ENCODE measurements around the gene KRT10.
"Not testable (repeated sequence)": the region's sequence is repeated elsewhere in the genome, so short reads cannot be mapped to it uniquely, and the experiment has no call there.

The KRT10 gene

GRCh38 chr17:40822132-40822812 lies at the start of gene KRT10:
TSS of gene KRT10 (minus strand) at chr17:40822614. CDS start at chr17:40822585, 29 bp downstream.
- peaks cover 0 to 4% of the 10 kb centered on the region in 2 donors for H3K4me1 ChIP-seq (ENCODE audit: control insufficient read depth in 2 of 2, insufficient read depth in 2 of 2, low read length in 2 of 2)
- no peaks in the 10 kb centered on the region for H3K27me3 ChIP-seq (ENCODE audit: control insufficient read depth in 2 of 2, insufficient read depth in 2 of 2, low read length in 2 of 2)
- no peaks in the 10 kb centered on the region for H3K9me3 ChIP-seq (ENCODE audit: control insufficient read depth in 2 of 2, low read length in 2 of 2)
- H3K27ac ChIP-seq (ENCODE audit: low read depth in 2 of 2, low read length in 2 of 2) = no peak within 1 kb of the TSS
- peaks cover 0 to 2% of the 10 kb centered on the region in 2 donors for H3K36me3 ChIP-seq (ENCODE audit: control insufficient read depth in 2 of 2, insufficient read depth in 2 of 2, low read length in 2 of 2)
- no peak within 1 kb of the TSS for H3K4me3 ChIP-seq (ENCODE audit: low read length in 2 of 2)
- H3K9ac ChIP-seq (ENCODE audit: low read depth in 1 of 2, low read length in 2 of 2) = no peak within 1 kb of the TSS

- Histone ChIP-seq H3K36me3 (ENCODE audit: control insufficient read depth in 2 of 2, insufficient read depth in 2 of 2, low read length in 2 of 2) (no peaks in the 10 kb centered on the region), H3K4me1 (ENCODE audit: control insufficient read depth in 2 of 2, insufficient read depth in 2 of 2, low read length in 2 of 2) (no peaks in the 10 kb centered on the region), H3K9me3 (ENCODE audit: control insufficient read depth in 2 of 2, low read length in 2 of 2) (no peaks in the 10 kb centered on the region), H3K27me3 (ENCODE audit: control insufficient read depth in 2 of 2, insufficient read depth in 2 of 2, low read length in 2 of 2) (no peaks in the 10 kb centered on the region), H3K4me3 (ENCODE audit: low read length in 2 of 2) (no peak overlapping the region), H3K27ac (ENCODE audit: low read depth in 2 of 2, low read length in 2 of 2) (no peak overlapping the region), H3K9ac (ENCODE audit: low read depth in 1 of 2, low read length in 2 of 2) (no peak overlapping the region)
Measured at GRCh38 chr17:40871316-40871715, 48.9 kb upstream of the KRT10 start.

GRCh38 chr17:40870136-40870535 lies 47.7 kb upstream of the KRT10 start:
- Histone ChIP-seq H3K4me1 (ENCODE audit: control insufficient read depth in 2 of 2, insufficient read depth in 2 of 2, low read length in 2 of 2) (no peaks in the 10 kb centered on the region), H3K27me3 (ENCODE audit: control insufficient read depth in 2 of 2, insufficient read depth in 2 of 2, low read length in 2 of 2) (no peaks in the 10 kb centered on the region), H3K27ac (ENCODE audit: low read depth in 2 of 2, low read length in 2 of 2) (no peak overlapping the region), H3K9ac (ENCODE audit: low read depth in 1 of 2, low read length in 2 of 2) (no peak overlapping the region), H3K36me3 (ENCODE audit: control insufficient read depth in 2 of 2, insufficient read depth in 2 of 2, low read length in 2 of 2) (no peaks in the 10 kb centered on the region), H3K9me3 (ENCODE audit: control insufficient read depth in 2 of 2, low read length in 2 of 2) (no peaks in the 10 kb centered on the region), H3K4me3 (ENCODE audit: low read length in 2 of 2) (no peak overlapping the region)

GRCh38 chr17:40866838-40867237 lies 44.4 kb upstream of the KRT10 start, which contains the start of gene KRT12:
TSS of gene KRT12 (minus strand) at chr17:40867223. CDS start at chr17:40867186, 37 bp downstream.
- no peaks in the 10 kb centered on the region for H3K36me3 ChIP-seq (ENCODE audit: control insufficient read depth in 2 of 2, insufficient read depth in 2 of 2, low read length in 2 of 2)
- H3K27me3 ChIP-seq (ENCODE audit: control insufficient read depth in 2 of 2, insufficient read depth in 2 of 2, low read length in 2 of 2) = no peaks in the 10 kb centered on the region
- H3K4me3 ChIP-seq (ENCODE audit: low read length in 2 of 2) = no peak within 1 kb of the TSS
- no peaks in the 10 kb centered on the region for H3K4me1 ChIP-seq (ENCODE audit: control insufficient read depth in 2 of 2, insufficient read depth in 2 of 2, low read length in 2 of 2)
- H3K27ac ChIP-seq (ENCODE audit: low read depth in 2 of 2, low read length in 2 of 2) = no peak within 1 kb of the TSS
- H3K9ac ChIP-seq (ENCODE audit: low read depth in 1 of 2, low read length in 2 of 2) = no peak within 1 kb of the TSS
- no peaks in the 10 kb centered on the region for H3K9me3 ChIP-seq (ENCODE audit: control insufficient read depth in 2 of 2, low read length in 2 of 2)

- Histone ChIP-seq H3K9me3 (ENCODE audit: control insufficient read depth in 2 of 2, low read length in 2 of 2) (no peaks in the 10 kb centered on the region), H3K9ac (ENCODE audit: low read depth in 1 of 2, low read length in 2 of 2) (no peak overlapping the region), H3K27me3 (ENCODE audit: control insufficient read depth in 2 of 2, insufficient read depth in 2 of 2, low read length in 2 of 2) (no peaks in the 10 kb centered on the region), H3K36me3 (ENCODE audit: control insufficient read depth in 2 of 2, insufficient read depth in 2 of 2, low read length in 2 of 2) (no peaks in the 10 kb centered on the region), H3K4me3 (ENCODE audit: low read length in 2 of 2) (no peak overlapping the region), H3K4me1 (ENCODE audit: control insufficient read depth in 2 of 2, insufficient read depth in 2 of 2, low read length in 2 of 2) (peaks cover 2 to 4% of the 10 kb centered on the region in 2 donors), H3K27ac (ENCODE audit: low read depth in 2 of 2, low read length in 2 of 2) (no peak overlapping the region)
Measured at GRCh38 chr17:40864661-40865390, 42.4 kb upstream of the KRT10 start.

GRCh38 chr17:40862985-40863733 lies 40.7 kb upstream of the KRT10 start:
- Histone ChIP-seq H3K36me3 (ENCODE audit: control insufficient read depth in 2 of 2, insufficient read depth in 2 of 2, low read length in 2 of 2) (no peaks in the 10 kb centered on the region), H3K4me3 (ENCODE audit: low read length in 2 of 2) (no peak overlapping the region), H3K27ac (ENCODE audit: low read depth in 2 of 2, low read length in 2 of 2) (no peak overlapping the region), H3K9me3 (ENCODE audit: control insufficient read depth in 2 of 2, low read length in 2 of 2) (no peaks in the 10 kb centered on the region), H3K4me1 (ENCODE audit: control insufficient read depth in 2 of 2, insufficient read depth in 2 of 2, low read length in 2 of 2) (peaks cover 3 to 10% of the 10 kb centered on the region in 2 donors), H3K27me3 (ENCODE audit: control insufficient read depth in 2 of 2, insufficient read depth in 2 of 2, low read length in 2 of 2) (no peaks in the 10 kb centered on the region), H3K9ac (ENCODE audit: low read depth in 1 of 2, low read length in 2 of 2) (no peak overlapping the region)

DNA sequence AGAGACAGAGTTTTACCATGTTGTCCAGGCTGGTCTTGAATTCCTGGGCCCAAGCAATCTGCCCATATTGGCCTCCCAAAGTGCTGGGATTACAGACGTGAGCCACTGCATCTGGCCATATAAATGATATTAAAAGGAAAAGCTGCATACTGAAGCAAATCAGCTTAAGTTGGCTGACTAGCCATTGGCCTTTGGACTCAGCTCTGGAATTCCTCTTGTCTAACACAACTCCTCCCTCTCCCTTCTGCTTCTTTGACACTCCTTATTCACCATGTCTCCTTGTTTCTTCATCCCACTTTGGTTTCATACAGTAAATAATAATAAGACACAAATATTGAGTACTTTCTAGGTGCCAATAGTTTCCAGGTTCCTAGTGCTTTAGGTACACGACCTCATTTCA lies 37.1 kb upstream of the KRT10 start:
- H3K9ac ChIP-seq (ENCODE audit: low read depth in 1 of 2, low read length in 2 of 2) = no peak overlapping the region
- no peaks in the 10 kb centered on the region for H3K27me3 ChIP-seq (ENCODE audit: control insufficient read depth in 2 of 2, insufficient read depth in 2 of 2, low read length in 2 of 2)
- peak overlapping the region in 1 of 2 donors; percentile 22 for H3K27ac ChIP-seq (ENCODE audit: low read depth in 2 of 2, low read length in 2 of 2)
- H3K4me3 ChIP-seq (ENCODE audit: low read length in 2 of 2) = no peak overlapping the region
- peaks cover 3 to 10% of the 10 kb centered on the region in 2 donors for H3K4me1 ChIP-seq (ENCODE audit: control insufficient read depth in 2 of 2, insufficient read depth in 2 of 2, low read length in 2 of 2)
- no peaks in the 10 kb centered on the region for H3K36me3 ChIP-seq (ENCODE audit: control insufficient read depth in 2 of 2, insufficient read depth in 2 of 2, low read length in 2 of 2)
- H3K9me3 ChIP-seq (ENCODE audit: control insufficient read depth in 2 of 2, low read length in 2 of 2) = no peaks in the 10 kb centered on the region

- H3K9me3 ChIP-seq (ENCODE audit: control insufficient read depth in 2 of 2, low read length in 2 of 2); H3K36me3 ChIP-seq (ENCODE audit: control insufficient read depth in 2 of 2, insufficient read depth in 2 of 2, low read length in 2 of 2); H3K27ac ChIP-seq (ENCODE audit: low read depth in 2 of 2, low read length in 2 of 2); H3K27me3 ChIP-seq (ENCODE audit: control insufficient read depth in 2 of 2, insufficient read depth in 2 of 2, low read length in 2 of 2); H3K4me1 ChIP-seq (ENCODE audit: control insufficient read depth in 2 of 2, insufficient read depth in 2 of 2, low read length in 2 of 2); H3K4me3 ChIP-seq (ENCODE audit: low read length in 2 of 2); H3K9ac ChIP-seq (ENCODE audit: low read depth in 1 of 2, low read length in 2 of 2): not testable (repeated sequence)
Measured at GRCh38 chr17:40858667-40859066, 36.3 kb upstream of the KRT10 start.

GRCh38 chr17:40857535-40857934 lies 35.1 kb upstream of the KRT10 start:
- Histone ChIP-seq H3K36me3 (ENCODE audit: control insufficient read depth in 2 of 2, insufficient read depth in 2 of 2, low read length in 2 of 2) (no peaks in the 10 kb centered on the region), H3K27ac (ENCODE audit: low read depth in 2 of 2, low read length in 2 of 2) (no peak overlapping the region), H3K9ac (ENCODE audit: low read depth in 1 of 2, low read length in 2 of 2) (no peak overlapping the region), H3K9me3 (ENCODE audit: control insufficient read depth in 2 of 2, low read length in 2 of 2) (no peaks in the 10 kb centered on the region), H3K4me3 (ENCODE audit: low read length in 2 of 2) (no peak overlapping the region), H3K27me3 (ENCODE audit: control insufficient read depth in 2 of 2, insufficient read depth in 2 of 2, low read length in 2 of 2) (no peaks in the 10 kb centered on the region), H3K4me1 (ENCODE audit: control insufficient read depth in 2 of 2, insufficient read depth in 2 of 2, low read length in 2 of 2) (peaks cover 3 to 10% of the 10 kb centered on the region in 2 donors)
